Smooth muscle cell (in vitro differentiated cells): ENCODE measurements around the gene NRN1L. TPM values are rescaled to one million over a fixed set of nuclear protein-coding genes. Genes with fewer than 3 reads are reported as not detected.

Source experiments
- DNase-seq: peaks from one replicate; lab custom pipeline; 2025; ENCODE audit not compliant: unreplicated experiment; lab: John Stamatoyannopoulos, UW
- H2AFZ ChIP-seq: fragments of 200-600 bp; sonication (generic); 2 replicates; pipeline ENCODE4 v1.6.0; 2016; ENCODE audit warnings: antibody characterized with exemption, low read depth, mild to moderate bottlenecking
- H3F3A ChIP-seq: fragments of 200-600 bp; sonication (generic); 2 replicates; pipeline ENCODE4 v1.6.0; 2017; ENCODE audit warnings: antibody characterized with exemption, low read depth
- H3K27ac ChIP-seq: fragments of 200-600 bp; sonication (generic); 2 replicates; pipeline ENCODE4 v1.5.1; 2016; ENCODE audit warnings: low read depth, mild to moderate bottlenecking
- H3K27me3 ChIP-seq: fragments of 200-600 bp; sonication (generic); 2 replicates; pipeline ENCODE4 v1.6.1; 2016; ENCODE audit warnings: low read depth, mild to moderate bottlenecking
- H3K36me3 ChIP-seq: fragments of 200-600 bp; sonication (generic); 2 replicates; pipeline ENCODE4 v1.5.1; 2016; ENCODE audit warnings: low read depth
- H3K4me1 ChIP-seq: fragments of 200-600 bp; sonication (generic); 2 replicates; pipeline ENCODE4 v1.5.1; 2016; ENCODE audit warnings: low read depth
- H3K4me2 ChIP-seq: fragments of 200-600 bp; sonication (generic); 2 replicates; pipeline ENCODE4 v1.6.0; 2016; ENCODE audit warnings: mild to moderate bottlenecking
- H3K4me3 ChIP-seq: fragments of 200-600 bp; sonication (generic); 2 replicates; pipeline ENCODE4 v1.5.1; 2016; ENCODE audit warnings: mild to moderate bottlenecking
- H3K79me2 ChIP-seq: fragments of 200-600 bp; sonication (generic); 2 replicates; pipeline ENCODE4 v1.6.0; 2016; ENCODE audit warnings: low read depth, mild to moderate bottlenecking
- H3K9ac ChIP-seq: fragments of 200-600 bp; sonication (generic); 2 replicates; pipeline ENCODE4 v1.6.0; 2016; ENCODE audit warnings: low read depth
- H3K9me3 ChIP-seq: fragments of 200-600 bp; sonication (generic); replicated peaks from 2 replicates; pipeline ENCODE4 v1.5.1; 2016; ENCODE audit warnings: low read depth
- H4K20me1 ChIP-seq: fragments of 200-600 bp; sonication (generic); 2 replicates; pipeline ENCODE4 v1.6.0; 2016; ENCODE audit warnings: low read depth
- CTCF ChIP-seq: fragments of 200-600 bp; sonication (generic); IDR thresholded peaks from 2 replicates; pipeline ENCODE4 v1.5.1; 2017; ENCODE audit warnings: borderline replicate concordance, mild to moderate bottlenecking, antibody characterized with exemption; ENCODE audit not compliant: insufficient read depth, poor library complexity, severe bottlenecking
- WGBS: methylation state at CpG from one replicate; pipeline ENCODE4 v1.1.7; 2016; ENCODE audit warnings: low lambda C conversion rate; 5-methylcytosine and 5-hydroxymethylcytosine counted together
- polyA plus RNA-seq: library from polyadenylated mRNA; unstranded; fragments of >200 nt; fragmentation: Nextera tagmentation; extraction: Ambion mirVana; gene quantifications from 2 replicates; pipeline ENCODE4 v1.2.1, GENCODE V29; 2016
- total RNA-seq: library from RNA; depleted of rRNA; stranded (reverse); fragments of >200 nt; gene quantifications from 2 replicates; pipeline ENCODE4 v1.2.3, GENCODE V29; 2014

NRN1L gene
- total and polyA plus RNA-seq, 2 experiments from 2014 or later = 0.57 TPM; not detected in 1

- DNase-seq = no peak
- peaks cover 24% of the 10 kb centered on the region for H3K79me2 ChIP-seq
Observed at GRCh38 chr16:67919622-67920221, 35.0 kb downstream of the NRN1L start.

GRCh38 chr16:67922221-67922620, 37.5 kb downstream of the NRN1L start:
- Histone ChIP-seq H2AFZ (no peak overlapping the region), H3K79me2 (peaks cover 17% of the 10 kb centered on the region), H3K27me3 (no peaks in the 10 kb centered on the region), H3K4me2 (peak overlapping the region; percentile 54), H4K20me1 (peaks cover 100% of the 10 kb centered on the region), H3F3A (peaks cover 5% of the 10 kb centered on the region), H3K4me1 (no peaks in the 10 kb centered on the region), H3K4me3 (no peak overlapping the region), H3K27ac (peak overlapping the region; percentile 77), H3K9me3 (no peaks in the 10 kb centered on the region), H3K9ac (peak overlapping the region; percentile 15), H3K36me3 (no peaks in the 10 kb centered on the region)
- DNase-seq = no peak
- no peak for TF ChIP-seq CTCF
- WGBS = 47% methylated on average over 5 of the region's 5 CpGs

More at GRCh38 chr16:67919622-67920221, 35.0 kb downstream of the NRN1L start:
- H3K27me3 ChIP-seq = no peaks in the 10 kb centered on the region
- WGBS = 94% methylated on average over 6 of the region's 6 CpGs
- no peak for TF ChIP-seq CTCF
- H3K4me2 ChIP-seq = no peak overlapping the region
- H3K4me1 ChIP-seq = no peaks in the 10 kb centered on the region
- no peak overlapping the region for H3K27ac ChIP-seq
- H3K4me3 ChIP-seq = no peak overlapping the region
- no peak overlapping the region for H3K9ac ChIP-seq
- H3F3A ChIP-seq = peaks cover 10% of the 10 kb centered on the region
- no peaks in the 10 kb centered on the region for H3K36me3 ChIP-seq
- H2AFZ ChIP-seq = no peak overlapping the region
- peaks cover 100% of the 10 kb centered on the region for H4K20me1 ChIP-seq
- H3K9me3 ChIP-seq = no peaks in the 10 kb centered on the region

- no peak for DNase-seq
- Histone ChIP-seq H3K9me3 (no peaks in the 10 kb centered on the region), H3K27me3 (no peaks in the 10 kb centered on the region), H3K27ac (peak overlapping the region; percentile 77), H3K79me2 (peaks cover 17% of the 10 kb centered on the region), H3K36me3 (no peaks in the 10 kb centered on the region), H2AFZ (no peak overlapping the region), H3K4me2 (no peak overlapping the region), H3F3A (peaks cover under 1% of the 10 kb centered on the region), H3K9ac (no peak overlapping the region), H3K4me1 (no peaks in the 10 kb centered on the region), H3K4me3 (no peak overlapping the region), H4K20me1 (peaks cover 100% of the 10 kb centered on the region)
- TF ChIP-seq CTCF = no peak
- 88% methylated on average over 8 of the region's 8 CpGs for WGBS
Observed at GRCh38 chr16:67922740-67923139, 38.1 kb downstream of the NRN1L start.
